Left cardiac atrium (tissue), 4 donors: ENCODE measurements around the gene RSPH9. TPM values are rescaled to one million over a fixed set of nuclear protein-coding genes. Genes with fewer than 3 reads are reported as not detected.
A peak's percentile ranks its signal among the peaks of the same experiment; 100 is the strongest.

ENCODE experiments used
- ATAC-seq, 2 donors: fragments of 200-7000 bp; cut with Tn5 transposase; one replicate each; pipeline ENCODE4 v1.9.1; 2020; ENCODE audit warnings: mild to moderate bottlenecking in 2 of 2, moderate library complexity in 2 of 2
- DNase-seq: peaks from one replicate; pipeline ENCODE4 v3.0.0-alpha.2; 2020
- intact Hi-C, 2 donors: fragments of 100-400 bp; cut with DNase I; formaldehyde crosslinking; loops; one replicate each; pipeline versions ENCODE4 v1.14.1 to v1.15.1; 2022 to 2023
- total RNA-seq, 2 donors: library from RNA; stranded (reverse); fragmentation: NEBNext Ultra II Directional; extraction: Animal tissue kit (Norgen Biotek cat#: 25700); gene quantifications; one replicate each; pipeline ENCODE4 v1.2.1, GENCODE V29; 2021
- donor health status: DM: no; HTN: yes; CAD: no.
- donor health status: DM: no; HTN: yes; CAD: no; lungs with severe emphysema.
- donor health status: DM: yes; HTN: yes; CAD: no.
- donor health status: Dilated cardiomyopathy.

RSPH9 gene
- total RNA-seq, 2 donors from 2014 or later = 0.21 to 0.24 TPM

GRCh38 chr6:43718387-43719105 lies 73.7 kb downstream of the RSPH9 start:
- ATAC-seq (peak in 1 of 2 donors; percentile 17), DNase-seq (peak; percentile 49)
- intact Hi-C loops = no loop called here

DNA sequence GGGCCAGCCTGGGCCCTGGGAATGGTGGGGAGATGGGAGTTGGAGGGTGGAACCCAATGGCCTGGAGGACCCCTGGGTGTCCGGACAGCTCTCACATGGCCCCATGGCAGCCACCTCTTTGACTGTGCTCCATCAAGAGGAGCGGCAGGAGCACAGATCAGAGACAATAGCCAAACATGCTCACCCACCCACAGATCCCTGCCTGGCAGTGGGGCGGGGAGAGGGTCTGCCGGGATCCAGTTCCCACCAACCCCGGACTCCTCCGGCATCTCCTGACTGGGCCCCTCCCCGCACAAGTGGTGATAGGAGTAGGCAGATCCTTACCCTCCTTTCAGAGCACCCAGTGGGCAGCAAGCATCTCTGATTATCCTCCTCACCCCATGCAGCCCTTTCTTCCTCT lies 74.7 kb downstream of the RSPH9 start:
- intact Hi-C loops = no loop called here
- ATAC-seq = no peak
- no peak for DNase-seq

DNA sequence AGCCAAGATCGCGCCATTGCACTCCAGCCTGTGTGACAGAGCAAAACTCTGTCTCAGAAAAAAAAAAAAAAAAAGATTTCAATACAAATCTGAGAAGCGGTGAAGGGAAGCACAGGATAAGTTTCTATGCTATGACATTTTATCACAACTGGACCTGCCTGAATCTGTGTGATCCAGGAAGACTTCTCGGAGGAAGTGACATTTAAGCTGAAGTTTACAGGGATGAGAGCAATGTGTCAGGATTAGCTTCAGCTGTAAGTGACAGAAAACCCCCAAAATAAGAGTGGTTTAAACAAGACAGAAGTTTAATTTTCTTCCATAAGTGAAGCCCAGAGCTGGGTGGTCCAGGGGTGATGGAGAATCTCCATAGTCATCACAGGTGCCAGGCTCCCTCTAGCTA lies 76.2 kb downstream of the RSPH9 start:
- intact Hi-C loops = no loop called here
- ATAC-seq (no peak), DNase-seq (no peak)

Other genes with a start within 250 kb of the RSPH9 start
- 10 to 100 TPM; 12.5 to 13.7 TPM for gene ABCC10, start 217.5 kb upstream of the RSPH9 start, total RNA-seq
- under 1 TPM in 1 of 2 donors, not detected in 1; 0.68 TPM for gene DLK2, start 189.5 kb upstream of the RSPH9 start, total RNA-seq
- 10 to 100 TPM; 17.4 to 18.3 TPM for gene TJAP1, start 167.5 kb upstream of the RSPH9 start, total RNA-seq
- 1 to 10 TPM in 1 of 2 donors, under 1 TPM in 1; 0.50 to 1.2 TPM for gene LRRC73, start 134.7 kb upstream of the RSPH9 start, total RNA-seq
- 10 to 100 TPM; 64.4 to 73.5 TPM for gene YIPF3, start 128.1 kb upstream of the RSPH9 start, total RNA-seq
- gene POLR1C, start 127.9 kb upstream of the RSPH9 start, total RNA-seq = 10 to 100 TPM; 17.8 to 28.3 TPM
- gene XPO5, start 69.0 kb upstream of the RSPH9 start, total RNA-seq = 10 to 100 TPM; 13.3 to 19.9 TPM
- 1 to 10 TPM; 7.0 to 8.1 TPM for gene POLH, start 68.9 kb upstream of the RSPH9 start, total RNA-seq
- gene GTPBP2, start 15.8 kb upstream of the RSPH9 start, total RNA-seq = 10 to 100 TPM; 24.2 to 31.9 TPM
- gene MAD2L1BP, start 9.2 kb upstream of the RSPH9 start, total RNA-seq = 10 to 100 TPM; 21.4 to 32.3 TPM
- gene MRPS18A, start 42.8 kb downstream of the RSPH9 start, total RNA-seq = 10 to 100 TPM; 34.8 to 36.5 TPM
- gene VEGFA, start 125.2 kb downstream of the RSPH9 start, total RNA-seq = 100 to 1,000 TPM; 168 to 212 TPM